ENCODE measurements around the gene AMHR2.

AMHR2 gene

GRCh38 chr12:53467880-53468279, 44.2 kb downstream of the AMHR2 start:
- Histone ChIP-seq H3K4me3 (ENCODE audit: low read depth, low read length) (no peak overlapping the region), H4K12ac (ENCODE audit: low read depth, low read length) (no peak overlapping the region), H3K4ac (ENCODE audit: low read depth, low read length) (no peak overlapping the region), H3K4me1 (ENCODE audit: control insufficient read depth in 1 of 2, insufficient read depth in 2 of 2, low read length in 2 of 2) (no peaks in the 10 kb centered on the region), H3K9ac (ENCODE audit: low read length) (no peak overlapping the region), H3K79me2 (ENCODE audit: control insufficient read depth, insufficient read depth, low read length, poor library complexity) (no peaks in the 10 kb centered on the region), H4K8ac (ENCODE audit: low read depth, low read length) (no peak overlapping the region), H3K18ac (ENCODE audit: low read length) (no peak overlapping the region), H3K27me3 (ENCODE audit: insufficient read depth, low read length) (no peaks in the 10 kb centered on the region), H2AFZ (ENCODE audit: insufficient read depth, low read length, poor library complexity) (no peak overlapping the region), H3K36me3 (ENCODE audit: control insufficient read depth in 1 of 2, insufficient read depth in 2 of 2, low read length in 2 of 2) (peaks cover 45 to 89% of the 10 kb centered on the region in 2 experiments), H3K79me1 (ENCODE audit: low read length) (no peaks in the 10 kb centered on the region), H4K91ac (ENCODE audit: low read depth, low read length) (no peak overlapping the region), H2AK5ac (ENCODE audit: low read length) (no peak overlapping the region), H3K4me2 (ENCODE audit: low read length) (no peak overlapping the region), H2BK120ac (ENCODE audit: insufficient read depth, low read length, poor library complexity) (no peak overlapping the region), H3K23ac (ENCODE audit: low read length) (no peak overlapping the region), H2BK12ac (ENCODE audit: low read length) (no peak overlapping the region), H3K9me3 (ENCODE audit: insufficient read depth, low read depth, low read length) (no peaks in the 10 kb centered on the region), H3K27ac (ENCODE audit: low read depth, low read length) (no peak overlapping the region), H3K14ac (ENCODE audit: low read length) (no peak overlapping the region), H2BK5ac (ENCODE audit: low read depth, low read length, poor library complexity) (no peak overlapping the region)
- DNase-seq = no peak
- WGBS (ENCODE audit: extremely low coverage, insufficient coverage, insufficient read length) = no CpG with 5 or more reads among the region's 2 CpGs

GRCh38 chr12:53468282-53468681, 44.6 kb downstream of the AMHR2 start:
- Histone ChIP-seq H2AK5ac (ENCODE audit: low read length) (no peak overlapping the region), H3K23ac (ENCODE audit: low read length) (no peak overlapping the region), H3K18ac (ENCODE audit: low read length) (no peak overlapping the region), H3K27me3 (ENCODE audit: insufficient read depth, low read length) (no peaks in the 10 kb centered on the region), H3K27ac (ENCODE audit: low read depth, low read length) (no peak overlapping the region), H3K79me2 (ENCODE audit: control insufficient read depth, insufficient read depth, low read length, poor library complexity) (no peaks in the 10 kb centered on the region), H3K9me3 (ENCODE audit: insufficient read depth, low read depth, low read length) (no peaks in the 10 kb centered on the region), H2BK120ac (ENCODE audit: insufficient read depth, low read length, poor library complexity) (no peak overlapping the region), H3K4ac (ENCODE audit: low read depth, low read length) (no peak overlapping the region), H4K8ac (ENCODE audit: low read depth, low read length) (no peak overlapping the region), H3K4me2 (ENCODE audit: low read length) (no peak overlapping the region), H3K4me3 (ENCODE audit: low read depth, low read length) (no peak overlapping the region), H2AFZ (ENCODE audit: insufficient read depth, low read length, poor library complexity) (no peak overlapping the region), H2BK5ac (ENCODE audit: low read depth, low read length, poor library complexity) (no peak overlapping the region), H2BK12ac (ENCODE audit: low read length) (no peak overlapping the region), H4K12ac (ENCODE audit: low read depth, low read length) (no peak overlapping the region), H3K9ac (ENCODE audit: low read length) (no peak overlapping the region), H4K91ac (ENCODE audit: low read depth, low read length) (no peak overlapping the region), H3K4me1 (ENCODE audit: control insufficient read depth in 1 of 2, insufficient read depth in 2 of 2, low read length in 2 of 2) (no peaks in the 10 kb centered on the region), H3K79me1 (ENCODE audit: low read length) (no peaks in the 10 kb centered on the region), H3K14ac (ENCODE audit: low read length) (no peak overlapping the region), H3K36me3 (ENCODE audit: control insufficient read depth in 1 of 2, insufficient read depth in 2 of 2, low read length in 2 of 2) (peaks cover 46 to 90% of the 10 kb centered on the region in 2 experiments)
- WGBS (ENCODE audit: extremely low coverage, insufficient coverage, insufficient read length) = no CpG with 5 or more reads among the region's 1 CpG
- no peak for DNase-seq

- H3K9me3 ChIP-seq (ENCODE audit: insufficient read depth, low read depth, low read length) = no peaks in the 10 kb centered on the region
- no peaks in the 10 kb centered on the region for H3K27me3 ChIP-seq (ENCODE audit: insufficient read depth, low read length)
- H2BK120ac ChIP-seq (ENCODE audit: insufficient read depth, low read length, poor library complexity) = no peak overlapping the region
- H3K4ac ChIP-seq (ENCODE audit: low read depth, low read length) = no peak overlapping the region
- H3K79me2 ChIP-seq (ENCODE audit: control insufficient read depth, insufficient read depth, low read length, poor library complexity) = no peaks in the 10 kb centered on the region
- H3K79me1 ChIP-seq (ENCODE audit: low read length) = no peaks in the 10 kb centered on the region
- no peak overlapping the region for H3K4me2 ChIP-seq (ENCODE audit: low read length)
- no peak overlapping the region for H3K18ac ChIP-seq (ENCODE audit: low read length)
- no peak overlapping the region for H3K27ac ChIP-seq (ENCODE audit: low read depth, low read length)
- no peak overlapping the region for H2AFZ ChIP-seq (ENCODE audit: insufficient read depth, low read length, poor library complexity)
- no peak overlapping the region for H2BK12ac ChIP-seq (ENCODE audit: low read length)
- H4K91ac ChIP-seq (ENCODE audit: low read depth, low read length) = no peak overlapping the region
- no peak overlapping the region for H3K4me3 ChIP-seq (ENCODE audit: low read depth, low read length)
- H3K36me3 ChIP-seq (ENCODE audit: control insufficient read depth in 1 of 2, insufficient read depth in 2 of 2, low read length in 2 of 2) = peaks cover 38 to 83% of the 10 kb centered on the region in 2 experiments
- no peak for DNase-seq
- H3K4me1 ChIP-seq (ENCODE audit: control insufficient read depth in 1 of 2, insufficient read depth in 2 of 2, low read length in 2 of 2) = no peaks in the 10 kb centered on the region
- no peak overlapping the region for H2BK5ac ChIP-seq (ENCODE audit: low read depth, low read length, poor library complexity)
- H3K9ac ChIP-seq (ENCODE audit: low read length) = no peak overlapping the region
- H4K8ac ChIP-seq (ENCODE audit: low read depth, low read length) = no peak overlapping the region
- WGBS (ENCODE audit: extremely low coverage, insufficient coverage, insufficient read length) = no CpG with 5 or more reads among the region's 1 CpG
- no peak overlapping the region for H3K23ac ChIP-seq (ENCODE audit: low read length)
- H3K14ac ChIP-seq (ENCODE audit: low read length) = no peak overlapping the region
- no peak overlapping the region for H4K12ac ChIP-seq (ENCODE audit: low read depth, low read length)
- H2AK5ac ChIP-seq (ENCODE audit: low read length) = no peak overlapping the region
Measured at GRCh38 chr12:53472056-53472582, 48.5 kb downstream of the AMHR2 start.

GRCh38 chr12:53474077-53474476, 50.4 kb downstream of the AMHR2 start:
- H2AFZ ChIP-seq (ENCODE audit: insufficient read depth, low read length, poor library complexity) = no peak overlapping the region
- H4K91ac ChIP-seq (ENCODE audit: low read depth, low read length) = no peak overlapping the region
- H3K4me1 ChIP-seq (ENCODE audit: control insufficient read depth in 1 of 2, insufficient read depth in 2 of 2, low read length in 2 of 2) = no peaks in the 10 kb centered on the region
- H3K36me3 ChIP-seq (ENCODE audit: control insufficient read depth in 1 of 2, insufficient read depth in 2 of 2, low read length in 2 of 2) = peaks cover 36 to 77% of the 10 kb centered on the region in 2 experiments
- H3K9ac ChIP-seq (ENCODE audit: low read length) = no peak overlapping the region
- no peak overlapping the region for H2AK5ac ChIP-seq (ENCODE audit: low read length)
- H3K79me1 ChIP-seq (ENCODE audit: low read length) = no peaks in the 10 kb centered on the region
- H3K4me2 ChIP-seq (ENCODE audit: low read length) = no peak overlapping the region
- no peaks in the 10 kb centered on the region for H3K27me3 ChIP-seq (ENCODE audit: insufficient read depth, low read length)
- H3K18ac ChIP-seq (ENCODE audit: low read length) = no peak overlapping the region
- H3K79me2 ChIP-seq (ENCODE audit: control insufficient read depth, insufficient read depth, low read length, poor library complexity) = no peaks in the 10 kb centered on the region
- DNase-seq = no peak
- no peak overlapping the region for H4K8ac ChIP-seq (ENCODE audit: low read depth, low read length)
- no peak overlapping the region for H4K12ac ChIP-seq (ENCODE audit: low read depth, low read length)
- H2BK120ac ChIP-seq (ENCODE audit: insufficient read depth, low read length, poor library complexity) = no peak overlapping the region
- H3K9me3 ChIP-seq (ENCODE audit: insufficient read depth, low read depth, low read length) = no peaks in the 10 kb centered on the region
- H3K14ac ChIP-seq (ENCODE audit: low read length) = no peak overlapping the region
- WGBS (ENCODE audit: extremely low coverage, insufficient coverage, insufficient read length) = no CpG with 5 or more reads among the region's 2 CpGs
- no peak overlapping the region for H2BK5ac ChIP-seq (ENCODE audit: low read depth, low read length, poor library complexity)
- no peak overlapping the region for H3K4ac ChIP-seq (ENCODE audit: low read depth, low read length)
- H2BK12ac ChIP-seq (ENCODE audit: low read length) = no peak overlapping the region
- H3K23ac ChIP-seq (ENCODE audit: low read length) = no peak overlapping the region
- H3K27ac ChIP-seq (ENCODE audit: low read depth, low read length) = no peak overlapping the region
- H3K4me3 ChIP-seq (ENCODE audit: low read depth, low read length) = no peak overlapping the region

All from trophoblast cell (in vitro differentiated cells and primary cell).